H9 (cell line): ENCODE data around the gene AKT3. TPM values are rescaled to one million over a fixed set of nuclear protein-coding genes. Genes with fewer than 3 reads are reported as not detected.

Experiments
- DNase-seq: peaks from one replicate; pipeline ENCODE4 v3.0.0-alpha.2; 2017
- H2AFZ ChIP-seq: one replicate; pipeline ENCODE4 v1.6.1; 2013; ENCODE audit warnings: mild to moderate bottlenecking, low read length, control low read depth, moderate library complexity
- H2AK5ac ChIP-seq: 2 replicates; pipeline ENCODE4 v1.6.1; 2013; ENCODE audit warnings: low read length, control low read depth, mixed read lengths; ENCODE audit not compliant: insufficient read length
- H2BK120ac ChIP-seq: one replicate; pipeline ENCODE4 v1.6.1; 2013; ENCODE audit warnings: low read depth, mild to moderate bottlenecking, low read length, control low read depth, inconsistent platforms; ENCODE audit not compliant: poor library complexity, severe bottlenecking
- H2BK12ac ChIP-seq: 2 replicates; pipeline ENCODE4 v1.6.1; 2013; ENCODE audit warnings: low read length, control low read depth, mixed read lengths, low read depth; ENCODE audit not compliant: insufficient read length
- H2BK15ac ChIP-seq: 2 replicates; pipeline ENCODE4 v1.6.1; 2013; ENCODE audit warnings: low read depth, low read length, control low read depth
- H2BK20ac ChIP-seq: one replicate; pipeline ENCODE4 v1.6.1; 2013; ENCODE audit warnings: low read depth, mild to moderate bottlenecking, low read length, control low read depth, inconsistent platforms; ENCODE audit not compliant: poor library complexity, severe bottlenecking
- H2BK5ac ChIP-seq: 2 replicates; pipeline ENCODE4 v1.6.1; 2013; ENCODE audit warnings: low read length, control low read depth, mixed read lengths; ENCODE audit not compliant: insufficient read length
- H3K14ac ChIP-seq: 2 replicates; pipeline ENCODE4 v1.6.1; 2013; ENCODE audit warnings: low read length, control low read depth; ENCODE audit not compliant: insufficient read depth
- H3K18ac ChIP-seq: 2 replicates; pipeline ENCODE4 v1.6.1; 2013; ENCODE audit warnings: low read depth, mild to moderate bottlenecking, mixed read lengths, low read length, control low read depth; ENCODE audit not compliant: insufficient read length
- H3K23ac ChIP-seq: 2 replicates; pipeline ENCODE4 v1.6.1; 2013; ENCODE audit warnings: low read length, control low read depth, mixed read lengths, low read depth; ENCODE audit not compliant: insufficient read length
- H3K23me2 ChIP-seq: 2 replicates; pipeline ENCODE4 v1.6.1; 2013; ENCODE audit warnings: low read depth, mild to moderate bottlenecking, mixed read lengths, low read length, control low read depth; ENCODE audit not compliant: insufficient read length, poor library complexity, severe bottlenecking
- H3K27ac ChIP-seq: 2 replicates; pipeline ENCODE4 v1.5.1; 2013; ENCODE audit warnings: low read length, control low read depth, mixed read lengths, low read depth; ENCODE audit not compliant: insufficient read length
- H3K27me3 ChIP-seq: 2 replicates; pipeline ENCODE4 v1.6.1; 2013; ENCODE audit warnings: low read length, control low read depth, inconsistent platforms; ENCODE audit not compliant: insufficient read depth
- H3K4ac ChIP-seq: 2 replicates; pipeline ENCODE4 v1.6.1; 2013; ENCODE audit warnings: low read depth, mild to moderate bottlenecking, control low read depth, inconsistent platforms, low read length, moderate library complexity
- H3K4me1 ChIP-seq: 2 replicates; pipeline ENCODE4 v1.6.1; 2013; ENCODE audit warnings: low read length, control low read depth, inconsistent platforms; ENCODE audit not compliant: insufficient read depth
- H3K4me2 ChIP-seq: 2 replicates; pipeline ENCODE4 v1.6.1; 2013; ENCODE audit warnings: low read length, control low read depth, mixed read lengths; ENCODE audit not compliant: insufficient read length, insufficient read depth
- H3K56ac ChIP-seq: 2 replicates; pipeline ENCODE4 v1.6.1; 2013; ENCODE audit warnings: low read depth, mild to moderate bottlenecking, mixed read lengths, low read length, control low read depth; ENCODE audit not compliant: insufficient read length
- H3K79me1 ChIP-seq: 2 replicates; pipeline ENCODE4 v1.6.1; 2013; ENCODE audit warnings: low read depth, mild to moderate bottlenecking, moderate library complexity, low read length, control low read depth, inconsistent platforms; ENCODE audit not compliant: insufficient read depth, poor library complexity, severe bottlenecking
- H3K79me2 ChIP-seq: 2 replicates; pipeline ENCODE4 v1.6.1; 2013; ENCODE audit warnings: low read length, control low read depth, inconsistent platforms; ENCODE audit not compliant: insufficient read depth
- H3K9ac ChIP-seq: 2 replicates; pipeline ENCODE4 v1.6.1; 2013; ENCODE audit warnings: low read length, control low read depth, mixed read lengths; ENCODE audit not compliant: insufficient read length; ENCODE audit errors: extremely low read depth
- H3K9me3 ChIP-seq: one replicate; pipeline ENCODE4 v1.6.1; 2013; ENCODE audit warnings: low read depth, low read length, inconsistent platforms; ENCODE audit not compliant: control insufficient read depth
- H3T11ph ChIP-seq: one replicate; pipeline ENCODE4 v1.6.1; 2013; ENCODE audit warnings: mild to moderate bottlenecking, low read length, control low read depth, inconsistent platforms
- H4K20me1 ChIP-seq: one replicate; pipeline ENCODE4 v1.6.1; 2013; ENCODE audit not compliant: control insufficient read depth, insufficient read length, insufficient read depth
- H4K5ac ChIP-seq: 2 replicates; pipeline ENCODE4 v1.6.1; 2013; ENCODE audit warnings: low read depth, mild to moderate bottlenecking, mixed read lengths, low read length, control low read depth; ENCODE audit not compliant: insufficient read length
- H4K8ac ChIP-seq: replicated peaks from 2 replicates; pipeline ENCODE4 v1.6.1; 2013; ENCODE audit warnings: low read length, control low read depth, mixed read lengths, low read depth; ENCODE audit not compliant: insufficient read length
- H4K91ac ChIP-seq: 2 replicates; pipeline ENCODE4 v1.6.1; 2013; ENCODE audit warnings: low read depth, mild to moderate bottlenecking, moderate library complexity, mixed read lengths, low read length, control low read depth; ENCODE audit not compliant: insufficient read length
- H3K27ac Mint-ChIP-seq, 3 experiments: 2 replicates in 2 of 3; 3 replicates in 1 of 3; pipeline ENCODE4 v1.8.0; 2020 to 2021; ENCODE audit warnings: mixed read lengths in 3 of 3, mild to moderate bottlenecking in 1 of 3, moderate library complexity in 1 of 3
- H3K27me3 Mint-ChIP-seq: 2 replicates; pipeline ENCODE4 v1.8.0; 2021; ENCODE audit warnings: low read depth, mild to moderate bottlenecking, moderate library complexity, mixed read lengths
- H3K36me3 Mint-ChIP-seq, 3 experiments: 2 replicates in 2 of 3; 3 replicates in 1 of 3; pipeline ENCODE4 v1.8.0; 2020 to 2021; ENCODE audit warnings: low read depth in 3 of 3, mixed read lengths in 3 of 3; ENCODE audit not compliant: insufficient read depth in 1 of 3
- H3K4me1 Mint-ChIP-seq, 2 experiments: 2 replicates each; pipeline ENCODE4 v1.8.0; 2020; ENCODE audit warnings: mixed read lengths in 2 of 2
- H3K4me3 Mint-ChIP-seq, 2 experiments: 2 replicates in 1 of 2; 3 replicates in 1 of 2; pipeline ENCODE4 v1.8.0; 2020 to 2021; ENCODE audit warnings: mild to moderate bottlenecking in 2 of 2, mixed read lengths in 2 of 2, moderate library complexity in 1 of 2
- H3K9me3 Mint-ChIP-seq, 2 experiments: 2 replicates in 1 of 2; 3 replicates in 1 of 2; pipeline ENCODE4 v1.8.0; 2020; ENCODE audit warnings: mild to moderate bottlenecking in 2 of 2, mixed read lengths in 2 of 2, moderate library complexity in 1 of 2
- WGBS: extraction: QIAGEN DNeasy Blood & Tissue Kit; methylation state at CpG from one replicate; pipeline ENCODE4 v1.1.7; 2013; ENCODE audit warnings: missing lambda C conversion rate, low lambda C conversion rate, mixed read lengths; ENCODE audit not compliant: insufficient read length; ENCODE audit errors: extremely low coverage; 5-methylcytosine and 5-hydroxymethylcytosine counted together
- total RNA-seq: library from RNA; stranded (reverse); gene quantifications from 2 replicates; pipeline ENCODE4 v1.2.1, GENCODE V29; 2021
- TF ChIP-seq, protein P1 (sequence below): fragments of 200-600 bp; sonication (generic); conservative IDR thresholded peaks from 3 replicates; pipeline ENCODE4 v1.8.0; 2021; ENCODE audit warnings: antibody characterized with exemption, mild to moderate bottlenecking

The AKT3 gene
- total RNA-seq, 1 experiment from 2014 or later, result 27.8 TPM

DNA sequence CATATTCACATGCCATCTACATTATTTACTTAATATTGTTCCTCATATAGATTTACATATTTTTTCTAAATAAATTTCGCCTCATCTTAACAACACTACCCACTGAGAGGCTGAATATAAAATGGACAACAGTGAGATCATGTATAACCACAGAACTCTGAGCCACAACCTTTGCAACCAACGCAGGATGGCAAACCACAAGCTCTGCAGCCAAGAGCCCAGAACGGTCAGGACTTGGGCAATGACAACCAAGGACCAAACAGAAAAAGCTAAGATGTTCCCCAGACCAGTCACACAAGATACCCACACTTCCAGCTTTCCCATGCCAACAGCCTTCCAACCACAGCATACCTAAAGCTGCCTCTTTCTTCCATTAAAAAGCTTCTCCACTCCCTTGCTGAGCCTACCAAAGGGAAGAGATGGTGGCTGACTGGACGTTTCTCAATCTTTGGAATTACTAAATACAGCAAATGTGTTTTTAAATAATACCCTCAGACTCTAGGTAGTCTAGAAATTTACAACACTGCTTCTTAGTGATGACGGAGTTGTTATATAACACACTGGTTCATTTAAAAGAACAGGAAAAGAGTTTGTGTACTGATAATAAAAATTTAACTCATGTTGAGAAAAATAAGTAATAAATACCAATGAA, 117.9 kb downstream of the AKT3 start:
- no peak overlapping the region for H2BK20ac ChIP-seq
- no peaks in the 10 kb centered on the region for H3K9me3 Mint-ChIP-seq
- H3K23me2 ChIP-seq, result no peaks in the 10 kb centered on the region
- no peak overlapping the region for H3K56ac ChIP-seq
- peak overlapping the region; percentile 54 to 96 (median 79) for H3K27ac Mint-ChIP-seq
- H3K4me2 ChIP-seq, result no peak overlapping the region
- no peak for DNase-seq
- H3K4me1 Mint-ChIP-seq, result peaks cover 38 to 41% of the 10 kb centered on the region in 2 experiments
- no peaks in the 10 kb centered on the region for H3K79me1 ChIP-seq
- whole genome bisulfite sequencing, result no CpG with 5 or more reads among the region's 5 CpGs
- H2BK120ac ChIP-seq, result no peak overlapping the region
- no peaks in the 10 kb centered on the region for H3K27me3 Mint-ChIP-seq
- H3K27ac ChIP-seq, result peak overlapping the region; percentile 90
- no peak overlapping the region for H4K91ac ChIP-seq
- no peaks in the 10 kb centered on the region for H3K79me2 ChIP-seq
- no peak overlapping the region for H3K4me3 Mint-ChIP-seq
- H2BK15ac ChIP-seq, result no peak overlapping the region
- TF ChIP-seq, protein P1, sequence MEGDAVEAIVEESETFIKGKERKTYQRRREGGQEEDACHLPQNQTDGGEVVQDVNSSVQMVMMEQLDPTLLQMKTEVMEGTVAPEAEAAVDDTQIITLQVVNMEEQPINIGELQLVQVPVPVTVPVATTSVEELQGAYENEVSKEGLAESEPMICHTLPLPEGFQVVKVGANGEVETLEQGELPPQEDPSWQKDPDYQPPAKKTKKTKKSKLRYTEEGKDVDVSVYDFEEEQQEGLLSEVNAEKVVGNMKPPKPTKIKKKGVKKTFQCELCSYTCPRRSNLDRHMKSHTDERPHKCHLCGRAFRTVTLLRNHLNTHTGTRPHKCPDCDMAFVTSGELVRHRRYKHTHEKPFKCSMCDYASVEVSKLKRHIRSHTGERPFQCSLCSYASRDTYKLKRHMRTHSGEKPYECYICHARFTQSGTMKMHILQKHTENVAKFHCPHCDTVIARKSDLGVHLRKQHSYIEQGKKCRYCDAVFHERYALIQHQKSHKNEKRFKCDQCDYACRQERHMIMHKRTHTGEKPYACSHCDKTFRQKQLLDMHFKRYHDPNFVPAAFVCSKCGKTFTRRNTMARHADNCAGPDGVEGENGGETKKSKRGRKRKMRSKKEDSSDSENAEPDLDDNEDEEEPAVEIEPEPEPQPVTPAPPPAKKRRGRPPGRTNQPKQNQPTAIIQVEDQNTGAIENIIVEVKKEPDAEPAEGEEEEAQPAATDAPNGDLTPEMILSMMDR, result no peak
- H4K5ac ChIP-seq, result no peak overlapping the region
- H2BK12ac ChIP-seq, result no peak overlapping the region
- peaks cover 0 to 4% (median 4%) of the 10 kb centered on the region in 3 experiments; a peak in 4 of 7 replicates for H3K36me3 Mint-ChIP-seq
- no peak overlapping the region for H2BK5ac ChIP-seq
- H3K14ac ChIP-seq, result no peak overlapping the region
- no peak overlapping the region for H2AFZ ChIP-seq
- no peaks in the 10 kb centered on the region for H3K9me3 ChIP-seq
- H3K9ac ChIP-seq, result no peak overlapping the region
- H3T11ph ChIP-seq, result no peak overlapping the region
- no peak overlapping the region for H3K4ac ChIP-seq
- peak overlapping the region; percentile 98 for H2AK5ac ChIP-seq
- H3K18ac ChIP-seq, result no peak overlapping the region
- no peaks in the 10 kb centered on the region for H4K20me1 ChIP-seq
- no peak overlapping the region for H3K23ac ChIP-seq
- no peak overlapping the region for H4K8ac ChIP-seq
- peaks cover 11% of the 10 kb centered on the region; the same call in 1 of the 2 replicates for H3K4me1 ChIP-seq
- H3K27me3 ChIP-seq, result no peaks in the 10 kb centered on the region
